H1 (cell line): Measurements from ENCODE around the gene MIX23.

ENCODE experiments used
- ATF3 ChIP-seq: IDR thresholded peaks from 2 replicates; pipeline ENCODE4 v1.6.1; 2011; ENCODE audit warnings: low read depth, mild to moderate bottlenecking, low read length; ENCODE audit not compliant: insufficient read depth
- CHD1 ChIP-seq: IDR thresholded peaks from 2 replicates; pipeline ENCODE4 v1.6.1; 2012; ENCODE audit warnings: low read depth, low read length, improper control_type of control experiment
- CTCF ChIP-seq, 3 experiments: IDR thresholded peaks; 1 replicate in 2 of 3; 2 replicates in 1 of 3; pipeline versions ENCODE4 v1.5.1 to v1.6.1; 2011; ENCODE audit warnings: low read length in 3 of 3, mild to moderate bottlenecking in 3 of 3, inconsistent platforms in 2 of 3, low read depth in 1 of 3, moderate library complexity in 1 of 3; ENCODE audit not compliant: insufficient read depth in 1 of 3; ENCODE audit errors: control extremely low read depth in 1 of 3
- EZH2 ChIP-seq: fragments of 200-600 bp; sonication (generic); IDR thresholded peaks from 2 replicates; pipeline ENCODE4 v1.7.1; 2012; ENCODE audit warnings: low read depth, mild to moderate bottlenecking, moderate library complexity, low read length, inconsistent platforms; ENCODE audit not compliant: severe bottlenecking
- GABPA ChIP-seq: IDR thresholded peaks from 2 replicates; pipeline ENCODE4 v1.6.1; 2011; ENCODE audit warnings: mild to moderate bottlenecking, low read length, moderate library complexity, borderline replicate concordance; ENCODE audit not compliant: insufficient read depth
- JUN ChIP-seq: IDR thresholded peaks from 2 replicates; pipeline ENCODE4 v1.6.1; 2011; ENCODE audit warnings: low read depth, mild to moderate bottlenecking, improper control_type of control experiment, low read length
- KDM5A ChIP-seq: fragments of 200-600 bp; IDR thresholded peaks from 2 replicates; pipeline ENCODE4 v1.7.1; 2012; ENCODE audit warnings: mild to moderate bottlenecking, low read length, inconsistent platforms, mixed read lengths
- NANOG ChIP-seq: IDR thresholded peaks from 2 replicates; pipeline ENCODE4 v1.6.1; 2011; ENCODE audit warnings: low read length, low read depth, mild to moderate bottlenecking, inconsistent platforms; ENCODE audit not compliant: insufficient read depth, poor library complexity, severe bottlenecking
- POLR2A ChIP-seq, 2 experiments: IDR thresholded peaks; 1 replicate in 1 of 2; 2 replicates in 1 of 2; pipeline ENCODE4 v1.6.1; 2011; ENCODE audit warnings: low read depth in 2 of 2, low read length in 2 of 2, mild to moderate bottlenecking in 2 of 2; ENCODE audit errors: control extremely low read depth in 1 of 2
- POLR2AphosphoS5 ChIP-seq: IDR thresholded peaks from 2 replicates; pipeline ENCODE4 v1.6.1; 2011; ENCODE audit warnings: low read depth, low read length
- RAD21 ChIP-seq, 2 experiments: IDR thresholded peaks in 1 of 2; conservative IDR thresholded peaks in 1 of 2; 2 replicates each; pipeline ENCODE4 v1.6.1; 2011; ENCODE audit warnings: low read depth in 2 of 2, low read length in 2 of 2, improper control_type of control experiment in 1 of 2, inconsistent platforms in 1 of 2, mild to moderate bottlenecking in 1 of 2, moderate library complexity in 1 of 2
- SP1 ChIP-seq: IDR thresholded peaks from 2 replicates; pipeline ENCODE4 v1.6.1; 2011; ENCODE audit warnings: low read depth, low read length

GRCh38 chr3:122414391-122414790, 31.4 kb upstream of the MIX23 start:
- no peak for TF ChIP-seq CTCF (IDR thresholded peaks at IDR 0.05; ENCODE audit: control extremely low read depth in 1 of 3, insufficient read depth in 1 of 3, low read depth in 1 of 3, low read length in 3 of 3)
- TF ChIP-seq EZH2 = no peak
- TF ChIP-seq CHD1 = no peak
- no peak for TF ChIP-seq NANOG
- TF ChIP-seq POLR2AphosphoS5 = no peak
- no peak for TF ChIP-seq ATF3
- no peak for TF ChIP-seq POLR2A (IDR thresholded peaks at IDR 0.05; ENCODE audit: control extremely low read depth in 1 of 2, low read depth in 2 of 2, low read length in 2 of 2)
- no peak for TF ChIP-seq GABPA
- no peak for TF ChIP-seq SP1
- no peak for TF ChIP-seq JUN
- TF ChIP-seq RAD21 (IDR thresholded peaks at IDR 0.05 in 1 of 2, conservative IDR thresholded peaks at IDR 0.05 in 1 of 2; ENCODE audit: low read depth in 2 of 2, low read length in 2 of 2) = no peak
- TF ChIP-seq KDM5A = no peak
